Heart right ventricle (tissue), 16 donors: ENCODE measurements around the gene PRR29. TPM values are rescaled to one million over a fixed set of nuclear protein-coding genes. Genes with fewer than 3 reads are reported as not detected.

Experiments
- ATAC-seq, 8 donors: fragments of 200-7000 bp; cut with Tn5 transposase; one replicate each; pipeline ENCODE4 v1.9.1; 2020; ENCODE audit warnings: mild to moderate bottlenecking in 8 of 8, moderate library complexity in 8 of 8, moderate number of reproducible peaks in 1 of 8
- DNase-seq, 2 donors: peaks; one replicate each; pipeline ENCODE4 v3.0.0-alpha.2; 2020
- H3K27ac ChIP-seq, 10 donors: fragments of 200-600 bp; sonication (generic) in 2 of 10; one replicate each; pipeline versions ENCODE4 v1.5.0 to v1.8.0; 2020 to 2022; ENCODE audit warnings: mild to moderate bottlenecking in 3 of 10
- H3K27me3 ChIP-seq, 7 donors: fragments of 200-600 bp; one replicate each; pipeline ENCODE4 v1.8.0; 2021 to 2022; ENCODE audit warnings: mild to moderate bottlenecking in 2 of 7
- H3K36me3 ChIP-seq, 9 donors: fragments of 200-600 bp; sonication (generic) in 1 of 9; one replicate each; pipeline versions ENCODE4 v1.5.0 to v1.8.0; 2020 to 2022; ENCODE audit warnings: mild to moderate bottlenecking in 2 of 9
- H3K4me1 ChIP-seq, 9 donors: fragments of 200-600 bp; sonication (generic) in 1 of 9; one replicate each; pipeline versions ENCODE4 v1.5.0 to v1.8.0; 2020 to 2022; ENCODE audit warnings: mild to moderate bottlenecking in 4 of 9
- H3K4me3 ChIP-seq, 10 donors: fragments of 200-600 bp; sonication (generic) in 2 of 10; one replicate each; pipeline versions ENCODE4 v1.5.0 to v1.8.0; 2020 to 2022; ENCODE audit warnings: mild to moderate bottlenecking in 7 of 10, moderate library complexity in 2 of 10
- H3K9me3 ChIP-seq, 11 donors: fragments of 200-600 bp in 10 of 11; sonication (generic) in 2 of 11; one replicate each; pipeline versions ENCODE4 v1.5.0 to v1.8.0; 2013 to 2022; ENCODE audit warnings: mild to moderate bottlenecking in 2 of 11, control low read depth in 1 of 11, moderate library complexity in 1 of 11
- CTCF ChIP-seq, 9 donors: fragments of 200-600 bp; sonication (generic) in 2 of 9; IDR thresholded peaks; one replicate each; pipeline versions ENCODE4 v1.5.0 to v1.8.0; 2021 to 2022; ENCODE audit warnings: antibody characterized with exemption in 9 of 9, mild to moderate bottlenecking in 5 of 9, moderate library complexity in 1 of 9
- WGBS, 2 donors: extraction: QIAGEN DNeasy Blood & Tissue Kit; methylation state at CpG; one replicate each; pipeline ENCODE4 v1.1.7; 2013; ENCODE audit warnings: inconsistent platforms in 1 of 2; 5-methylcytosine and 5-hydroxymethylcytosine counted together
- intact Hi-C, 10 donors: fragments of 100-400 bp; cut with DNase I; formaldehyde crosslinking; loops; one replicate each; pipeline versions ENCODE4 v1.11.1 to v1.14.2; 2022
- polyA plus RNA-seq, 2 donors: library from polyadenylated mRNA; stranded (reverse); fragments of 200-250 nt; gene quantifications; one replicate each; pipeline ENCODE4 v1.2.3, GENCODE V29; 2013
- total RNA-seq, 10 donors: library from RNA; stranded (reverse); fragmentation: NEBNext Ultra II Directional in 3 of 10; extraction: Animal tissue kit (Norgen Biotek cat#: 25700) in 3 of 10; gene quantifications; one replicate each; pipeline versions ENCODE4 v1.2.1 to v1.2.4, GENCODE V29; 2021 to 2023
- donor health status: Arrhythmogenic right ventricular cardiomyopathy.
- donor health status: ischemic (EF 13 %, LVEDD 7.1; RV severe dilation, severe dysfunction).
- donor health status: healthy with polysubstance abuse.
- donor health status: DM: no; HTN: yes; CAD: no.
- donor health status: DM: no; HTN: no; CAD: no.
- donor health status: ischemic (EF 25% LVEDD 6.9; RV normal size, moderate dysfunction).
- donor health status: ischemic (EF 25% LVEDD 5.7; RV mildly dilated, moderate dysfunction).
- donor health status: healthy.
- donor health status: DM: yes; HTN: yes; CAD: no.
- donor health status: Ischemic cardiomyopathy.
- donor health status: ischemic (EF 35%, LVEDD 5.7; RV mildly dilated, moderate dysfunction).
- donor health status: nonischemic (EF 11% LVEDD 7.7; RV severe dilation, severe dysfunction).
- donor health status: DM: yes; HTN: yes; CAD: no.
- donor health status: PGD.
- donor health status: ischemic (EF 29% LVEDD 5.4; RV normal size, mild dysfunction).
- donor health status: nonischemic (EF 23%, LVEDD 6.1; RV moderate dilation, normal function).

The PRR29 gene
- total and polyA plus RNA-seq, 12 donors, result 0.21 to 0.66 (median 0.31) TPM; not detected in 4

GRCh38 chr17:64028874-64029464 lies 30.8 kb downstream of the PRR29 start:
- Histone ChIP-seq H3K27me3 (no peaks in the 10 kb centered on the region), H3K9me3 (no peaks in the 10 kb centered on the region), H3K4me3 (no peak overlapping the region), H3K36me3 (no peaks in the 10 kb centered on the region), H3K4me1 (peaks cover 4 to 25% (median 14%) of the 10 kb centered on the region in 9 donors), H3K27ac (no peak overlapping the region)
- peak in 1 of 2 donors; percentile 60 for DNase-seq
- peak in 7 of 8 donors; percentile 50 to 59 (median 55) for ATAC-seq
- 19 to 26% methylated on average over 3 of the region's 3 CpGs for WGBS, 2 donors
- TF ChIP-seq CTCF (IDR thresholded peaks at IDR 0.05), result peak; percentile 75 to 88 (median 83)
- intact Hi-C loops, result loop anchor here (1.0 to 10.0 kb wide), 10 partner anchors 42 to 256 kb away; partner anchors contain the start of genes ERN1 (in 4 of the 10), GH1 (in 4 of the 10) and CSHL1 (in 1 of the 10)

GRCh38 chr17:64032081-64032480 lies 33.9 kb downstream of the PRR29 start:
- 76 to 81% methylated on average over 4 of the region's 4 CpGs for WGBS, 2 donors
- Histone ChIP-seq H3K9me3 (no peaks in the 10 kb centered on the region), H3K27me3 (no peaks in the 10 kb centered on the region), H3K4me3 (no peak overlapping the region), H3K36me3 (no peaks in the 10 kb centered on the region), H3K27ac (no peak overlapping the region), H3K4me1 (peaks cover 0 to 6% (median 0%) of the 10 kb centered on the region in 9 donors)
- ATAC-seq (no peak), DNase-seq (no peak)
- TF ChIP-seq CTCF (IDR thresholded peaks at IDR 0.05), result no peak
- intact Hi-C loops, result loop anchor here in 1 of 10 donors (5.0 kb wide), 1 partner anchor 250 kb away; no protein-coding TSS in a partner anchor

- intact Hi-C loops, result no loop called here
- Histone ChIP-seq H3K36me3 (peaks cover 0 to 28% (median 0%) of the 10 kb centered on the region in 9 donors), H3K27me3 (no peaks in the 10 kb centered on the region), H3K27ac (no peak overlapping the region), H3K4me3 (no peak overlapping the region), H3K9me3 (no peaks in the 10 kb centered on the region), H3K4me1 (no peaks in the 10 kb centered on the region)
- TF ChIP-seq CTCF (IDR thresholded peaks at IDR 0.05), result no peak
- ATAC-seq (no peak), DNase-seq (no peak)
- WGBS, 2 donors, result 89% methylated on average over 14 of the region's 14 CpGs
Measured at GRCh38 chr17:64036198-64036922, 38.2 kb downstream of the PRR29 start.

- Histone ChIP-seq H3K27me3 (no peaks in the 10 kb centered on the region), H3K36me3 (peaks cover 0 to 36% (median 0%) of the 10 kb centered on the region in 9 donors), H3K27ac (no peak overlapping the region), H3K4me3 (no peak overlapping the region), H3K4me1 (no peaks in the 10 kb centered on the region), H3K9me3 (no peaks in the 10 kb centered on the region)
- ATAC-seq (peak in 1 of 8 donors; percentile 40), DNase-seq (no peak)
- no peak for TF ChIP-seq CTCF (IDR thresholded peaks at IDR 0.05)
- 67 to 73% methylated on average over 6 of the region's 6 CpGs for WGBS, 2 donors
- intact Hi-C loops, result no loop called here
Measured at GRCh38 chr17:64037180-64037579, 39.0 kb downstream of the PRR29 start.
